WTC11 (cell line): ENCODE data around the gene CRB1. TPM values are rescaled to one million over a fixed set of nuclear protein-coding genes. Genes with fewer than 3 reads are reported as not detected.

Experiments
- ATAC-seq: fragments of 200-7000 bp; cut with Tn5 transposase; 2 replicates; pipeline ENCODE4 v1.10.0; 2021; ENCODE audit warnings: mild to moderate bottlenecking, moderate library complexity
- CTCF ChIA-PET: fragments of 300-600 bp; sonication (Branson Sonifier 250); formaldehyde crosslinking; loops from one replicate; lab custom pipeline; 2021; ENCODE audit warnings: antibody characterized with exemption; lab: Charles Lee
- POLR2A ChIA-PET: fragments of 350-600 bp; sonication (Branson Sonifier 250); formaldehyde crosslinking; loops from one replicate; lab custom pipeline; 2021; ENCODE audit warnings: antibody characterized with exemption; lab: Charles Lee
- DNase-seq: peaks from one replicate; pipeline ENCODE4 v3.0.0; 2021; ENCODE audit warnings: low spot score
- H3K27ac Mint-ChIP-seq: 2 replicates; pipeline ENCODE4 v1.8.0; 2021; ENCODE audit warnings: mixed read lengths
- H3K27me3 Mint-ChIP-seq: 2 replicates; pipeline ENCODE4 v1.8.0; 2021; ENCODE audit warnings: low read depth, mild to moderate bottlenecking, moderate library complexity, mixed read lengths
- H3K36me3 Mint-ChIP-seq: 2 replicates; pipeline ENCODE4 v1.8.0; 2021; ENCODE audit warnings: mixed read lengths
- H3K4me1 Mint-ChIP-seq: 2 replicates; pipeline ENCODE4 v1.8.0; 2022; ENCODE audit warnings: mixed read lengths
- H3K4me3 Mint-ChIP-seq: 2 replicates; pipeline ENCODE4 v1.8.0; 2021; ENCODE audit warnings: mild to moderate bottlenecking, moderate library complexity, mixed read lengths
- H3K9me3 Mint-ChIP-seq: 2 replicates; pipeline ENCODE4 v1.8.0; 2021; ENCODE audit warnings: mixed read lengths
- CBFB ChIP-seq: sonication (generic); formaldehyde crosslinking; IDR thresholded peaks from 2 replicates; pipeline ENCODE4 v1.8.1; 2022; ENCODE audit warnings: mild to moderate bottlenecking, low read depth, missing genetic modification reagents
- ESRRA ChIP-seq: sonication (generic); formaldehyde crosslinking; IDR thresholded peaks from 2 replicates; pipeline ENCODE4 v1.8.1; 2022; ENCODE audit warnings: mild to moderate bottlenecking, missing genetic modification reagents, borderline replicate concordance
- FOXJ3 ChIP-seq: sonication (generic); formaldehyde crosslinking; IDR thresholded peaks from 2 replicates; pipeline ENCODE4 v1.9.0; 2021; ENCODE audit warnings: missing genetic modification reagents, mild to moderate bottlenecking, borderline replicate concordance
- NR1H2 ChIP-seq: sonication (generic); formaldehyde crosslinking; IDR thresholded peaks from 2 replicates; pipeline ENCODE4 v1.9.0; 2021; ENCODE audit warnings: mild to moderate bottlenecking, moderate library complexity, missing genetic modification reagents
- NR2C2 ChIP-seq: sonication (generic); formaldehyde crosslinking; IDR thresholded peaks from 2 replicates; pipeline ENCODE4 v1.8.0; 2022; ENCODE audit warnings: mild to moderate bottlenecking, missing genetic modification reagents
- SMAD4 ChIP-seq: sonication (generic); formaldehyde crosslinking; IDR thresholded peaks from 2 replicates; pipeline ENCODE4 v1.8.0; 2022; ENCODE audit warnings: mild to moderate bottlenecking, missing genetic modification reagents
- TEAD1 ChIP-seq: sonication (generic); formaldehyde crosslinking; IDR thresholded peaks from 2 replicates; pipeline ENCODE4 v1.8.0; 2022; ENCODE audit warnings: mild to moderate bottlenecking, missing genetic modification reagents
- TEAD4 ChIP-seq: sonication (generic); formaldehyde crosslinking; IDR thresholded peaks from 2 replicates; pipeline ENCODE4 v1.8.0; 2022; ENCODE audit warnings: mild to moderate bottlenecking, missing genetic modification reagents
- TP53 ChIP-seq: sonication (generic); formaldehyde crosslinking; IDR thresholded peaks from 2 replicates; pipeline ENCODE4 v1.8.1; 2023; ENCODE audit warnings: mild to moderate bottlenecking, missing genetic modification reagents
- ZNF232 ChIP-seq: sonication (generic); formaldehyde crosslinking; IDR thresholded peaks from 2 replicates; pipeline ENCODE4 v1.8.0; 2022; ENCODE audit warnings: mild to moderate bottlenecking, missing genetic modification reagents
- ZNF263 ChIP-seq: sonication (generic); formaldehyde crosslinking; IDR thresholded peaks from 2 replicates; pipeline ENCODE4 v1.8.1; 2022; ENCODE audit warnings: low read depth, mild to moderate bottlenecking, moderate library complexity, missing genetic modification reagents
- total RNA-seq: library from RNA; stranded (reverse); gene quantifications from 3 replicates; pipeline ENCODE4 v1.2.3, GENCODE V29; 2021
- TF ChIP-seq, protein P1 (sequence below): sonication (generic); formaldehyde crosslinking; IDR thresholded peaks from 2 replicates; pipeline ENCODE4 v1.8.1; 2023; ENCODE audit warnings: mild to moderate bottlenecking, missing genetic modification reagents, borderline replicate concordance
- TF ChIP-seq, protein P2 (sequence below): sonication (generic); formaldehyde crosslinking; conservative IDR thresholded peaks from 2 replicates; pipeline ENCODE4 v1.8.1; 2023; ENCODE audit warnings: mild to moderate bottlenecking, low read depth, missing genetic modification reagents, moderate library complexity
- TF ChIP-seq, protein P3 (sequence below): sonication (generic); formaldehyde crosslinking; IDR thresholded peaks from 2 replicates; pipeline ENCODE4 v1.8.0; 2022; ENCODE audit warnings: mild to moderate bottlenecking, missing genetic modification reagents
- TF ChIP-seq, protein P4 (sequence below): fragments of 250-450 bp; sonication (Bioruptor Pico); IDR thresholded peaks from 2 replicates; pipeline ENCODE4 v1.9.0; 2021; ENCODE audit warnings: mild to moderate bottlenecking, borderline replicate concordance
- TF ChIP-seq, protein P5 (sequence below): sonication (generic); formaldehyde crosslinking; IDR thresholded peaks from 2 replicates; pipeline ENCODE4 v1.8.1; 2022; ENCODE audit warnings: mild to moderate bottlenecking, moderate library complexity, missing genetic modification reagents
- TF ChIP-seq, protein P6 (sequence below): sonication (generic); formaldehyde crosslinking; IDR thresholded peaks from 2 replicates; pipeline ENCODE4 v1.8.1; 2023; ENCODE audit warnings: mild to moderate bottlenecking, missing genetic modification reagents, moderate library complexity
- TF ChIP-seq, protein P7 (sequence below): sonication (generic); formaldehyde crosslinking; IDR thresholded peaks from 2 replicates; pipeline ENCODE4 v1.8.1; 2023; ENCODE audit warnings: mild to moderate bottlenecking, moderate library complexity, missing genetic modification reagents
- TF ChIP-seq, protein P8 (sequence below): sonication (generic); formaldehyde crosslinking; IDR thresholded peaks from 2 replicates; pipeline ENCODE4 v1.8.1; 2022; ENCODE audit warnings: mild to moderate bottlenecking, missing genetic modification reagents, moderate library complexity, borderline replicate concordance

Gene CRB1
- total RNA-seq, 1 experiment from 2014 or later, result 0.11 TPM

DNA sequence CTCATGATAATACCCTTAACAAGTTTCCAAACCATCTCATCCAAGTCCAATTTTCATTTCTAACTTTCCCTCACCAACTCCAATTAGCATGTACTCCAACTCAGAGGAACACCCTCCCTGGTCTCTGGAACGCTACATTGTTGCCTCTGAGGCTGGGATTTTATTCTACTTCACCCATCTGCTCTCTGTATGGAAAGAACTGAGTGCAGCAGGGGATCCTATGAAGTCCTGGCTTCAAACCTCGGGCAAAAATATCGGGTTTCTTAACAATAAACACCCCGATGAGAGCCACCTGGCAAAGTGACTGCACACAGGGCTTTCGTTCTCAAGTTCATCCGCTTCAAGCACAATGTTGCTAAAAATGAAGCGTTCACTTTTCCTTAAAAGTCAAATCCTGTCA, 99.6 kb downstream of the CRB1 start:
- Mint-ChIP-seq H3K4me1 (no peaks in the 10 kb centered on the region; the same call in 1 of the 2 replicates), H3K36me3 (no peaks in the 10 kb centered on the region), H3K4me3 (no peak overlapping the region), H3K27me3 (no peaks in the 10 kb centered on the region), H3K27ac (no peak overlapping the region), H3K9me3 (no peaks in the 10 kb centered on the region)
- ATAC-seq (no peak), DNase-seq (no peak)
- TF ChIP-seq, protein P1, sequence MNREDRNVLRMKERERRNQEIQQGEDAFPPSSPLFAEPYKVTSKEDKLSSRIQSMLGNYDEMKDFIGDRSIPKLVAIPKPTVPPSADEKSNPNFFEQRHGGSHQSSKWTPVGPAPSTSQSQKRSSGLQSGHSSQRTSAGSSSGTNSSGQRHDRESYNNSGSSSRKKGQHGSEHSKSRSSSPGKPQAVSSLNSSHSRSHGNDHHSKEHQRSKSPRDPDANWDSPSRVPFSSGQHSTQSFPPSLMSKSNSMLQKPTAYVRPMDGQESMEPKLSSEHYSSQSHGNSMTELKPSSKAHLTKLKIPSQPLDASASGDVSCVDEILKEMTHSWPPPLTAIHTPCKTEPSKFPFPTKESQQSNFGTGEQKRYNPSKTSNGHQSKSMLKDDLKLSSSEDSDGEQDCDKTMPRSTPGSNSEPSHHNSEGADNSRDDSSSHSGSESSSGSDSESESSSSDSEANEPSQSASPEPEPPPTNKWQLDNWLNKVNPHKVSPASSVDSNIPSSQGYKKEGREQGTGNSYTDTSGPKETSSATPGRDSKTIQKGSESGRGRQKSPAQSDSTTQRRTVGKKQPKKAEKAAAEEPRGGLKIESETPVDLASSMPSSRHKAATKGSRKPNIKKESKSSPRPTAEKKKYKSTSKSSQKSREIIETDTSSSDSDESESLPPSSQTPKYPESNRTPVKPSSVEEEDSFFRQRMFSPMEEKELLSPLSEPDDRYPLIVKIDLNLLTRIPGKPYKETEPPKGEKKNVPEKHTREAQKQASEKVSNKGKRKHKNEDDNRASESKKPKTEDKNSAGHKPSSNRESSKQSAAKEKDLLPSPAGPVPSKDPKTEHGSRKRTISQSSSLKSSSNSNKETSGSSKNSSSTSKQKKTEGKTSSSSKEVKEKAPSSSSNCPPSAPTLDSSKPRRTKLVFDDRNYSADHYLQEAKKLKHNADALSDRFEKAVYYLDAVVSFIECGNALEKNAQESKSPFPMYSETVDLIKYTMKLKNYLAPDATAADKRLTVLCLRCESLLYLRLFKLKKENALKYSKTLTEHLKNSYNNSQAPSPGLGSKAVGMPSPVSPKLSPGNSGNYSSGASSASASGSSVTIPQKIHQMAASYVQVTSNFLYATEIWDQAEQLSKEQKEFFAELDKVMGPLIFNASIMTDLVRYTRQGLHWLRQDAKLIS (CRISPR knock-in tag), result no peak
- no peak for TF ChIP-seq FOXJ3 (CRISPR knock-in tag)
- no peak for TF ChIP-seq CBFB (CRISPR knock-in tag)
- no peak for TF ChIP-seq NR1H2
- TF ChIP-seq NR2C2 (CRISPR knock-in tag), result no peak
- TF ChIP-seq, protein P2, sequence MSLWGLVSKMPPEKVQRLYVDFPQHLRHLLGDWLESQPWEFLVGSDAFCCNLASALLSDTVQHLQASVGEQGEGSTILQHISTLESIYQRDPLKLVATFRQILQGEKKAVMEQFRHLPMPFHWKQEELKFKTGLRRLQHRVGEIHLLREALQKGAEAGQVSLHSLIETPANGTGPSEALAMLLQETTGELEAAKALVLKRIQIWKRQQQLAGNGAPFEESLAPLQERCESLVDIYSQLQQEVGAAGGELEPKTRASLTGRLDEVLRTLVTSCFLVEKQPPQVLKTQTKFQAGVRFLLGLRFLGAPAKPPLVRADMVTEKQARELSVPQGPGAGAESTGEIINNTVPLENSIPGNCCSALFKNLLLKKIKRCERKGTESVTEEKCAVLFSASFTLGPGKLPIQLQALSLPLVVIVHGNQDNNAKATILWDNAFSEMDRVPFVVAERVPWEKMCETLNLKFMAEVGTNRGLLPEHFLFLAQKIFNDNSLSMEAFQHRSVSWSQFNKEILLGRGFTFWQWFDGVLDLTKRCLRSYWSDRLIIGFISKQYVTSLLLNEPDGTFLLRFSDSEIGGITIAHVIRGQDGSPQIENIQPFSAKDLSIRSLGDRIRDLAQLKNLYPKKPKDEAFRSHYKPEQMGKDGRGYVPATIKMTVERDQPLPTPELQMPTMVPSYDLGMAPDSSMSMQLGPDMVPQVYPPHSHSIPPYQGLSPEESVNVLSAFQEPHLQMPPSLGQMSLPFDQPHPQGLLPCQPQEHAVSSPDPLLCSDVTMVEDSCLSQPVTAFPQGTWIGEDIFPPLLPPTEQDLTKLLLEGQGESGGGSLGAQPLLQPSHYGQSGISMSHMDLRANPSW (CRISPR knock-in tag), result no peak
- TF ChIP-seq, protein P3, sequence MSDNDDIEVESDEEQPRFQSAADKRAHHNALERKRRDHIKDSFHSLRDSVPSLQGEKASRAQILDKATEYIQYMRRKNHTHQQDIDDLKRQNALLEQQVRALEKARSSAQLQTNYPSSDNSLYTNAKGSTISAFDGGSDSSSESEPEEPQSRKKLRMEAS, result no peak
- no peak for TF ChIP-seq ESRRA (CRISPR knock-in tag)
- TF ChIP-seq, protein P4, sequence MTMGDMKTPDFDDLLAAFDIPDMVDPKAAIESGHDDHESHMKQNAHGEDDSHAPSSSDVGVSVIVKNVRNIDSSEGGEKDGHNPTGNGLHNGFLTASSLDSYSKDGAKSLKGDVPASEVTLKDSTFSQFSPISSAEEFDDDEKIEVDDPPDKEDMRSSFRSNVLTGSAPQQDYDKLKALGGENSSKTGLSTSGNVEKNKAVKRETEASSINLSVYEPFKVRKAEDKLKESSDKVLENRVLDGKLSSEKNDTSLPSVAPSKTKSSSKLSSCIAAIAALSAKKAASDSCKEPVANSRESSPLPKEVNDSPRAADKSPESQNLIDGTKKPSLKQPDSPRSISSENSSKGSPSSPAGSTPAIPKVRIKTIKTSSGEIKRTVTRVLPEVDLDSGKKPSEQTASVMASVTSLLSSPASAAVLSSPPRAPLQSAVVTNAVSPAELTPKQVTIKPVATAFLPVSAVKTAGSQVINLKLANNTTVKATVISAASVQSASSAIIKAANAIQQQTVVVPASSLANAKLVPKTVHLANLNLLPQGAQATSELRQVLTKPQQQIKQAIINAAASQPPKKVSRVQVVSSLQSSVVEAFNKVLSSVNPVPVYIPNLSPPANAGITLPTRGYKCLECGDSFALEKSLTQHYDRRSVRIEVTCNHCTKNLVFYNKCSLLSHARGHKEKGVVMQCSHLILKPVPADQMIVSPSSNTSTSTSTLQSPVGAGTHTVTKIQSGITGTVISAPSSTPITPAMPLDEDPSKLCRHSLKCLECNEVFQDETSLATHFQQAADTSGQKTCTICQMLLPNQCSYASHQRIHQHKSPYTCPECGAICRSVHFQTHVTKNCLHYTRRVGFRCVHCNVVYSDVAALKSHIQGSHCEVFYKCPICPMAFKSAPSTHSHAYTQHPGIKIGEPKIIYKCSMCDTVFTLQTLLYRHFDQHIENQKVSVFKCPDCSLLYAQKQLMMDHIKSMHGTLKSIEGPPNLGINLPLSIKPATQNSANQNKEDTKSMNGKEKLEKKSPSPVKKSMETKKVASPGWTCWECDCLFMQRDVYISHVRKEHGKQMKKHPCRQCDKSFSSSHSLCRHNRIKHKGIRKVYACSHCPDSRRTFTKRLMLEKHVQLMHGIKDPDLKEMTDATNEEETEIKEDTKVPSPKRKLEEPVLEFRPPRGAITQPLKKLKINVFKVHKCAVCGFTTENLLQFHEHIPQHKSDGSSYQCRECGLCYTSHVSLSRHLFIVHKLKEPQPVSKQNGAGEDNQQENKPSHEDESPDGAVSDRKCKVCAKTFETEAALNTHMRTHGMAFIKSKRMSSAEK (CRISPR knock-in tag), result no peak
- TF ChIP-seq ZNF232 (CRISPR knock-in tag), result no peak
- TF ChIP-seq TEAD1 (CRISPR knock-in tag), result no peak
- TF ChIP-seq, protein P5, sequence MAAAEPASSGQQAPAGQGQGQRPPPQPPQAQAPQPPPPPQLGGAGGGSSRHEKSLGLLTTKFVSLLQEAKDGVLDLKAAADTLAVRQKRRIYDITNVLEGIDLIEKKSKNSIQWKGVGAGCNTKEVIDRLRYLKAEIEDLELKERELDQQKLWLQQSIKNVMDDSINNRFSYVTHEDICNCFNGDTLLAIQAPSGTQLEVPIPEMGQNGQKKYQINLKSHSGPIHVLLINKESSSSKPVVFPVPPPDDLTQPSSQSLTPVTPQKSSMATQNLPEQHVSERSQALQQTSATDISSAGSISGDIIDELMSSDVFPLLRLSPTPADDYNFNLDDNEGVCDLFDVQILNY, result no peak
- no peak for TF ChIP-seq SMAD4 (CRISPR knock-in tag)
- TF ChIP-seq ZNF263 (CRISPR knock-in tag), result no peak
- TF ChIP-seq TP53 (CRISPR knock-in tag), result no peak
- TF ChIP-seq, protein P6, sequence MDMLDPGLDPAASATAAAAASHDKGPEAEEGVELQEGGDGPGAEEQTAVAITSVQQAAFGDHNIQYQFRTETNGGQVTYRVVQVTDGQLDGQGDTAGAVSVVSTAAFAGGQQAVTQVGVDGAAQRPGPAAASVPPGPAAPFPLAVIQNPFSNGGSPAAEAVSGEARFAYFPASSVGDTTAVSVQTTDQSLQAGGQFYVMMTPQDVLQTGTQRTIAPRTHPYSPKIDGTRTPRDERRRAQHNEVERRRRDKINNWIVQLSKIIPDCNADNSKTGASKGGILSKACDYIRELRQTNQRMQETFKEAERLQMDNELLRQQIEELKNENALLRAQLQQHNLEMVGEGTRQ (CRISPR knock-in tag), result no peak
- TF ChIP-seq, protein P7, sequence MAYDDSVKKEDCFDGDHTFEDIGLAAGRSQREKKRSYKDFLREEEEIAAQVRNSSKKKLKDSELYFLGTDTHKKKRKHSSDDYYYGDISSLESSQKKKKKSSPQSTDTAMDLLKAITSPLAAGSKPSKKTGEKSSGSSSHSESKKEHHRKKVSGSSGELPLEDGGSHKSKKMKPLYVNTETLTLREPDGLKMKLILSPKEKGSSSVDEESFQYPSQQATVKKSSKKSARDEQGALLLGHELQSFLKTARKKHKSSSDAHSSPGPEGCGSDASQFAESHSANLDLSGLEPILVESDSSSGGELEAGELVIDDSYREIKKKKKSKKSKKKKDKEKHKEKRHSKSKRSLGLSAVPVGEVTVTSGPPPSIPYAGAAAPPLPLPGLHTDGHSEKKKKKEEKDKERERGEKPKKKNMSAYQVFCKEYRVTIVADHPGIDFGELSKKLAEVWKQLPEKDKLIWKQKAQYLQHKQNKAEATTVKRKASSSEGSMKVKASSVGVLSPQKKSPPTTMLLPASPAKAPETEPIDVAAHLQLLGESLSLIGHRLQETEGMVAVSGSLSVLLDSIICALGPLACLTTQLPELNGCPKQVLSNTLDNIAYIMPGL, result no peak
- no peak for TF ChIP-seq TEAD4 (CRISPR knock-in tag)
- TF ChIP-seq, protein P8, sequence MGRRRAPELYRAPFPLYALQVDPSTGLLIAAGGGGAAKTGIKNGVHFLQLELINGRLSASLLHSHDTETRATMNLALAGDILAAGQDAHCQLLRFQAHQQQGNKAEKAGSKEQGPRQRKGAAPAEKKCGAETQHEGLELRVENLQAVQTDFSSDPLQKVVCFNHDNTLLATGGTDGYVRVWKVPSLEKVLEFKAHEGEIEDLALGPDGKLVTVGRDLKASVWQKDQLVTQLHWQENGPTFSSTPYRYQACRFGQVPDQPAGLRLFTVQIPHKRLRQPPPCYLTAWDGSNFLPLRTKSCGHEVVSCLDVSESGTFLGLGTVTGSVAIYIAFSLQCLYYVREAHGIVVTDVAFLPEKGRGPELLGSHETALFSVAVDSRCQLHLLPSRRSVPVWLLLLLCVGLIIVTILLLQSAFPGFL, result no peak
- POLR2A ChIA-PET, result no interaction called here
- CTCF ChIA-PET, result no interaction called here
